Measurements from ENCODE around the gene RASGRP4. TPM values are rescaled to one million over a fixed set of nuclear protein-coding genes. Genes with fewer than 3 reads are reported as not detected.
A peak's percentile ranks its signal among the peaks of the same experiment; 100 is the strongest.

The RASGRP4 gene
- total RNA-seq, 1 donor: not detected

DNA sequence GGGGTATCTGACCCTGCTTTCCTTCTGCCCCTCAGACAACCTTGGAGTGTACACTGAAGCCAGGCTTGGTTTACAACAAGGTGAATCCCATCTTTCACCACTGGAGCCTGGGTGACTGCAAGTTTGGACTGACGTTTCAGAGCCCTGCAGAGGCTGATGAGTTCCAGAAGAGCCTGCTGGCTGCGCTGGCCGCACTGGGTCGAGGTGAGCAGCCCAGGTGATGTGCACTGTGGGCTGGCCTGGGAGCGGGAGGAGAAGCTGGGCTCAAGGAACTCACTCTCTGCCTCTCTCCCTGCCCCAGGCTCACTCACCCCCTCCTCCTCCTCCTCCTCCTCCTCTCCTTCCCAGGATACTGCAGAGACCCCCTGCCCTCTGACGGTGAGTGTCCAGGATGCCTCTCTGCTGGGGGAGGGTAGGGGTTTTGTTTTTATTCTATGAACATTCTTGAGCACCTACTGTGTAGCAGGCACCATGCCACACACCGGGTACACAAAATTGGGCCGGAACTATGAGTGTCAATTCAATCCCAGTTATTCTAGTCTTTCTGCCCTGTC lies 34.0 kb downstream of the RASGRP4 start:
- no peak overlapping the region for H3K4me3 ChIP-seq (ENCODE audit: low read depth, low read length)
- TF ChIP-seq, protein P1, sequence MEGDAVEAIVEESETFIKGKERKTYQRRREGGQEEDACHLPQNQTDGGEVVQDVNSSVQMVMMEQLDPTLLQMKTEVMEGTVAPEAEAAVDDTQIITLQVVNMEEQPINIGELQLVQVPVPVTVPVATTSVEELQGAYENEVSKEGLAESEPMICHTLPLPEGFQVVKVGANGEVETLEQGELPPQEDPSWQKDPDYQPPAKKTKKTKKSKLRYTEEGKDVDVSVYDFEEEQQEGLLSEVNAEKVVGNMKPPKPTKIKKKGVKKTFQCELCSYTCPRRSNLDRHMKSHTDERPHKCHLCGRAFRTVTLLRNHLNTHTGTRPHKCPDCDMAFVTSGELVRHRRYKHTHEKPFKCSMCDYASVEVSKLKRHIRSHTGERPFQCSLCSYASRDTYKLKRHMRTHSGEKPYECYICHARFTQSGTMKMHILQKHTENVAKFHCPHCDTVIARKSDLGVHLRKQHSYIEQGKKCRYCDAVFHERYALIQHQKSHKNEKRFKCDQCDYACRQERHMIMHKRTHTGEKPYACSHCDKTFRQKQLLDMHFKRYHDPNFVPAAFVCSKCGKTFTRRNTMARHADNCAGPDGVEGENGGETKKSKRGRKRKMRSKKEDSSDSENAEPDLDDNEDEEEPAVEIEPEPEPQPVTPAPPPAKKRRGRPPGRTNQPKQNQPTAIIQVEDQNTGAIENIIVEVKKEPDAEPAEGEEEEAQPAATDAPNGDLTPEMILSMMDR (IDR thresholded peaks at IDR 0.05; ENCODE audit: insufficient read depth, low read depth, low read length): no peak
- DNase-seq (ENCODE audit: low read depth): no peak

DNA sequence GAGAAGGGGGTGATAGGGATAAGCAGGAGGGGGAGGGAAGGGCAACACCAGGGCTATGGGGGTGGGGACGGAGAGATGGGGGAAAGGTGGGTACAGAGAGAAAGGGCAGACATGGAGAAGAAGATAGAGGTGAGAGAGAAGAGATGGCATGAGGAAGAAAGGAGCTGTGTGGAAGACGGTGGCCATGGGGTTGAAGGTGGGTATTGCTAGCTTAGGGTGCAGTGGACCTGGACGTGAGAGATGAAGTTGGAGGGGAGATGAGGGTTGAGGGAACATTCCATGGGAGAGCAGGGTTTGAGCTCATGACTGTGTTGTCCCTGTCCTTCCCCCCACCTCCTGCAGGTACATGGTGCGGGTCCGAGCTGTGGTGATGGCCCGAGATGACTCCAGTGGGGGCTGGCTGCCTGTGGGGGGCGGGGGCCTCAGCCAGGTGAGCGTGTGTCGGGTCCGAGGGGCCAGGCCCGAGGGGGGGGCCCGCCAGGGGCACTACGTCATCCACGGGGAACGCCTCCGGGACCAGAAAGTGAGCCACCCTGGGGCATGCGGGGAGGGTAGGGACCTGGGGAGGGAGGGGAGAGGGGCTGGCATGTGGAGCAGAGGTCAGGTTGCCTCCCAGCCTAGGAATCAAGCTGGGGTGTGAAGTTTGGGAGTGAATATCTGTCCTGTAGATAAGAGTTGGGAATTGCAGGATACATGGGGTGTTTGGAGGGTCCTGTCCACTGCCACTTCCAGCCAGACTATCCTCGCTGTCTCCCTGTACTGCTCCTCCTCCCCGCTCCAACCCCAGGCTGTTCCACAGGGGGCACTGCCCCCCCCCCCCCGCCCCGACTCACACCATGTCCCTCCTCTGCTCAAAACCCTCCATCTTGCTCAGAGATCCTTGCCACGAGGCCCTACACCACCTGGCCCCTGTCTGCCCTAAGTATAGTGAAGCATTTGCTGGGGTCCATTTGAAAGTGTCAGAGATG lies 35.8 kb downstream of the RASGRP4 start:
- H3K4me3 ChIP-seq (ENCODE audit: low read depth, low read length): peak overlapping the region; percentile 85
- no peak for DNase-seq (ENCODE audit: low read depth)
- TF ChIP-seq, protein P1 (IDR thresholded peaks at IDR 0.05; ENCODE audit: insufficient read depth, low read depth, low read length): no peak

DNA sequence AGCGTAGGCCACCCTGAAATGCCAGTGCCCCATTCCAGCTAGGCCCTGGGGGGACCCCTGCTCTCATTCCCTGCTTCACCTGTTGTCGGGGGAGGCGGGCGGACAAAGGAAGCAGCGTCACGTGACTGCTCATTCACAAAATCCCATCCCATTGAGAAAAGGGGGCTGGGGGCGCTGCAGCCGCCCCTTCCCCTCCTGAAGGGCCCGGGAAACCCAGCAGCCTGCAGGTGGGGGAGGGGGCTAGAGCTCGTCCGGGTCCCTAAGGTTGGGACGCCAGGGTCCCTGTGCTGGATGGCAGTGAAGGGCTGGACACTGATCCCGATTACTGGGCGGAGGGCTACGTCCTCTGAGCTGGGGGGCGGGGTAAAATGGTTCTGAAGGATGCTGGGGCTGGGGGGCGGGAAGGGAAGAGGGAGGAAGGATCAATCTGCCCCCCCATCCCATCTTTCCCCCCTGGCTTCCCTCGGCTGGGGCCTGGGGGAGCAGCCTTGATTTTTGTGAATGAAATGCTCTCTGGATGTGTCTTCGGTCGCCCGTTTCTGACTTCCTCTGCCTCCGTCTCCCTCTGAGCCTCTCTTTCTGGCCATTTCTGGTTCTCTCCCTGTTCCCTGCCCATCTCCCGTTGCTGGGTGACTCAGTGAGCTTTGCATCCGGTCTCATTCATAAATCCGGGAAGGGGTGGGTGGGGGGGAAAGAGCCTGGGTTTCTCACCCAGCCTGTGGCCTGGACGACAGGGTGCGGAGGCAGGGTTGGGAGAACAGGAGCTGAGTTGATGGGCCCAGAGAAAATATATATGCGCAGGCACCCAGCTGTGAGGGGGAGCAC lies 36.7 kb downstream of the RASGRP4 start:
- DNase-seq (ENCODE audit: low read depth): peak; percentile 69

DNA sequence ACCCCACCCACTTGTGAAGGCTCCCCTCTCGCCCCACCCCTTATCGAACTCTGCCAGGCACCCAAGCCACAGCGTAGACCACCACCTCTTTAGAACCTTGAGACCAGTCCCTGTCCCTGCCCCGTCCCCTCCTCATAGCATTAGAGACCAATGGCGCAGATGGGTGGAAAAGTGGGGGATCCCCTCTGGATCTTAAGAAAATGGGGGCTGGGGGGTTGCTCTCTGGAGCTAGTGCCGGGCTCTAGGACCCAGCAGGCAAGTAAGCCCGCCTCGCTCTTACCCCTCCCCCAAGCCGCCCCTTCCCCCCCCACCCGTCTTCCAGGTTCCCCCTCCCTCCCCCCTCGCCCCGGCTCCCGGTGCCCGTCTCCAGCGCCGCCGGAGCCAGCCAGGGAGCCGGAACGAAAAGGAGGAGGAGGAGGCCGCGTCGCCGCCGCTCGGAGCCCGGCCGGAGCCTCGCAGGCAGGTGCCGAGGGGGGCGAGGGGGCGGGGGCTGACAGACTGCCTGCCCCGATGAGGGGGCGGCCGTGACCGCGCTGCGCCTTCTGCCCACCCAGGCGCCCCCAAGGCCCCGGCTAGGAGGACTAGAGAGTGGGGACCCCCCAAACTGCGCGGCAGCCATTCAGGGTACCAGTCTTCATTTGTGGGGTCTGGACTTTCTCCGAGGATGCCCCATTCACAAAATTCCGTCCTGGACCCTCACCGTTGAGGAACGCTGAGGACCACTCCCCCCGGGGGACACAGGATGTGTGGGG lies 37.5 kb downstream of the RASGRP4 start, which contains the start of gene SPRED3:
TSS of gene SPRED3 (plus strand) at position 349 of the 752 bp plus-strand sequence. CDS start 1,606 bp downstream, outside the sequence.
- DNase-seq (ENCODE audit: low read depth): peak; percentile 77
- peak within 1 kb of the TSS; percentile 85 for H3K4me3 ChIP-seq (ENCODE audit: low read depth, low read length)
- TF ChIP-seq, protein P1 (IDR thresholded peaks at IDR 0.05; ENCODE audit: insufficient read depth, low read depth, low read length): no peak

More for the DNA sequence above, 36.7 kb downstream of the RASGRP4 start:
- TF ChIP-seq, protein P1 (IDR thresholded peaks at IDR 0.05; ENCODE audit: insufficient read depth, low read depth, low read length): no peak
- H3K4me3 ChIP-seq (ENCODE audit: low read depth, low read length): peak overlapping the region; percentile 85

DNA sequence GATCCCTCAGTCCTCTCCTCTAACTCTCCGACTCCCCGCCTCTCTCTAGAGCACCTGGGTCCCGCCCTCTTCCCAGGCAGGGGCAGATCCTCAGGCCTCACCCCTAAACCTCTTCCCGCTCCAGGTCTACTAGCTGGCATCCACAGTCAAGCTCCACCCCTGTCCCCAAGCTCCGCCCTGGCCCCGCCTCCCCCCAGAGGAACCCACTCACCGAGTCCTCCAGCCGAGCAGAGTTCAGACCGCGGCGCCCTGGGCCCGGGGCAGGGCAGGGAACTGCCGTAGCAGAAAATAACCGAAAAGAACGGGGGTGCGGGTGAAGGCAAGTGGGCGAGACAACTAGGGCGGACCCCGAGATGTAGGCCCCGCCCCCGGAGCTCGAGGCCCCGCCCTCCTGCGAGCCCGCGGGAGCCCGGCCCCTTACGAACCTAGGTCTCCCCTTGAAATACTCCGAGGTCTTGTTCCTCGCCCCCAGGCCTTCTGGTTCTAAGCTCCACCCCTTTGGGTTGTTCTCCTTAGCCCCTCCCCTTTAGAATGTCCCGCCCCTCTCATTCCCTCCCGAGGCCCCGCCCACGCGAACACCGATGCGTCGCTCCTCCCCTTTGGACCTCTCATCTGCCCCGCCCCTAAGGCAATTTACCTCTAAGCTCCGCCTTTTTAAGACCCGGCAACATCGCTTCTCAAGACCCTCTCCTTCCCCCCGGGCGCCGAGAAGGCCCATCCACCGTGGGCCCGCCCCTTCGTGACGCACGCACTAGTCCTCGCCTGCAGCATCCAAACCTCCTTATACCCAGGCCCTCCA lies 38.3 kb downstream of the RASGRP4 start, which contains the start of gene GGN:
TSS of gene GGN (minus strand) at position 485 of the 799 bp plus-strand sequence. CDS start 773 bp downstream, outside the sequence.
- peak within 1 kb of the TSS; percentile 85 for H3K4me3 ChIP-seq (ENCODE audit: low read depth, low read length)
- DNase-seq (ENCODE audit: low read depth): peak; percentile 97
- TF ChIP-seq, protein P1 (IDR thresholded peaks at IDR 0.05; ENCODE audit: insufficient read depth, low read depth, low read length): no peak

All from fibroblast of villous mesenchyme (primary cell).